HCT116 (cell line): Measurements from ENCODE around the gene B4GALT7. TPM values are rescaled to one million over a fixed set of nuclear protein-coding genes. Genes with fewer than 3 reads are reported as not detected.

Experiments
- CTCF ChIP-seq, 3 experiments: fragments of 200-600 bp in 1 of 3; sonication (generic) in 1 of 3; IDR thresholded peaks in 2 of 3; conservative IDR thresholded peaks in 1 of 3; 2 replicates each; pipeline ENCODE4 v1.5.1; 2012 to 2017; ENCODE audit warnings: low read depth in 2 of 3, low read length in 2 of 3, antibody characterized with exemption in 1 of 3, borderline replicate concordance in 1 of 3, control low read depth in 1 of 3, mild to moderate bottlenecking in 1 of 3, mixed read lengths in 1 of 3, mixed run types in 1 of 3, moderate library complexity in 1 of 3; ENCODE audit not compliant: insufficient read depth in 1 of 3
- FOSL1 ChIP-seq: IDR thresholded peaks from 2 replicates; pipeline ENCODE4 v1.6.1; 2012; ENCODE audit warnings: low read depth
- POLR2AphosphoS5 ChIP-seq: IDR thresholded peaks from 2 replicates; pipeline ENCODE4 v1.6.1; 2011; ENCODE audit warnings: mild to moderate bottlenecking, low read depth, low read length, moderate library complexity
- RAD21 ChIP-seq: IDR thresholded peaks from 2 replicates; pipeline ENCODE4 v1.6.1; 2012; ENCODE audit warnings: low read depth, mild to moderate bottlenecking
- REST ChIP-seq: IDR thresholded peaks from 2 replicates; pipeline ENCODE4 v1.6.1; 2012; ENCODE audit warnings: low read depth
- SRF ChIP-seq: IDR thresholded peaks from 2 replicates; pipeline ENCODE4 v1.6.1; 2012; ENCODE audit warnings: low read depth
- TCF7L2 ChIP-seq: IDR thresholded peaks from 2 replicates; pipeline ENCODE4 v1.7.0; 2011; ENCODE audit warnings: borderline replicate concordance, inconsistent platforms; ENCODE audit not compliant: insufficient read depth, insufficient read length; ENCODE audit errors: extremely low read depth
- ZNF274 ChIP-seq: fragments of 200-500 bp; sonication (Bioruptor generic); IDR thresholded peaks from 2 replicates; pipeline ENCODE4 v1.6.1; 2014; ENCODE audit warnings: mild to moderate bottlenecking, low read depth, low read length, inconsistent platforms
- total RNA-seq: library from RNA; stranded (reverse); gene quantifications from one replicate; pipeline ENCODE4 v1.2.1, GENCODE V29; 2021; ENCODE audit not compliant: unreplicated experiment

B4GALT7 gene
- total RNA-seq, 1 experiment from 2014 or later, result 25.2 TPM

GRCh38 chr5:177611446-177612214 lies 11.7 kb downstream of the B4GALT7 start (continued):
- TF ChIP-seq REST (no peak), ZNF274 (no peak), POLR2AphosphoS5 (no peak; the same call in 1 of the 2 replicates), FOSL1 (no peak), TCF7L2 (no peak), SRF (no peak), RAD21 (no peak), CTCF (IDR thresholded peaks at IDR 0.05 in 2 of 3, conservative IDR thresholded peaks at IDR 0.05 in 1 of 3; ENCODE audit: borderline replicate concordance in 1 of 3, insufficient read depth in 1 of 3, low read depth in 2 of 3, low read length in 2 of 3) (no peak)
